ENCODE measurements around the gene WFDC1.

WFDC1 gene

GRCh38 chr16:84271037-84271436 is 23.6 kb upstream of the WFDC1 start:
- no peak overlapping the region for H3K4me3 ChIP-seq (ENCODE audit: low read depth, low read length)
- DNase-seq (ENCODE audit: low read depth) = no peak
- no peak for TF ChIP-seq CTCF (IDR thresholded peaks at IDR 0.05; ENCODE audit: low read depth, low read length, missing control alignments)

- no peak overlapping the region for H3K4me3 ChIP-seq (ENCODE audit: low read depth, low read length)
- TF ChIP-seq CTCF (IDR thresholded peaks at IDR 0.05; ENCODE audit: low read depth, low read length, missing control alignments) = no peak
- DNase-seq (ENCODE audit: low read depth) = no peak
Observed at GRCh38 chr16:84271866-84272265, 22.8 kb upstream of the WFDC1 start.

GRCh38 chr16:84272740-84273320 is 21.8 kb upstream of the WFDC1 start:
- DNase-seq (ENCODE audit: low read depth) = no peak
- TF ChIP-seq CTCF (IDR thresholded peaks at IDR 0.05; ENCODE audit: low read depth, low read length, missing control alignments) = no peak
- H3K4me3 ChIP-seq (ENCODE audit: low read depth, low read length) = no peak overlapping the region

GRCh38 chr16:84274515-84274914 is 20.2 kb upstream of the WFDC1 start:
- no peak for TF ChIP-seq CTCF (IDR thresholded peaks at IDR 0.05; ENCODE audit: low read depth, low read length, missing control alignments)
- DNase-seq (ENCODE audit: low read depth) = no peak
- no peak overlapping the region for H3K4me3 ChIP-seq (ENCODE audit: low read depth, low read length)

GRCh38 chr16:84275585-84276151 is 19.0 kb upstream of the WFDC1 start:
- no peak for DNase-seq (ENCODE audit: low read depth)
- TF ChIP-seq CTCF (IDR thresholded peaks at IDR 0.05; ENCODE audit: low read depth, low read length, missing control alignments) = no peak

GRCh38 chr16:84277244-84277823 is 17.3 kb upstream of the WFDC1 start:
- H3K4me3 ChIP-seq (ENCODE audit: low read depth, low read length) = no peak overlapping the region
- peak; percentile 79 for TF ChIP-seq CTCF (IDR thresholded peaks at IDR 0.05; ENCODE audit: low read depth, low read length, missing control alignments)
- peak; percentile 10 for DNase-seq (ENCODE audit: low read depth)

More at GRCh38 chr16:84275585-84276151, 19.0 kb upstream of the WFDC1 start:
- H3K4me3 ChIP-seq (ENCODE audit: low read depth, low read length) = no peak overlapping the region

- DNase-seq (ENCODE audit: low read depth) = no peak
- TF ChIP-seq CTCF (IDR thresholded peaks at IDR 0.05; ENCODE audit: low read depth, low read length, missing control alignments) = no peak
Observed at GRCh38 chr16:84278333-84278732, 16.3 kb upstream of the WFDC1 start.

More at GRCh38 chr16:84278333-84278732, 16.3 kb upstream of the WFDC1 start:
- H3K4me3 ChIP-seq (ENCODE audit: low read depth, low read length) = no peak overlapping the region
